ENCODE data around the gene LONRF2. TPM values are rescaled to one million over a fixed set of nuclear protein-coding genes. Genes with fewer than 3 reads are reported as not detected.

LONRF2 gene
- total RNA-seq, 1 donor from 2014 or later, result 0.45 TPM

GRCh38 chr2:100358554-100358953 lies 36.3 kb upstream of the LONRF2 start:
- Histone ChIP-seq H2AFZ (ENCODE audit: low read depth, low read length) (no peak overlapping the region), H3K9ac (ENCODE audit: low read length) (no peak overlapping the region), H3K27me3 (ENCODE audit: insufficient read depth, low read length) (peaks cover 2% of the 10 kb centered on the region), H3K4me3 (ENCODE audit: insufficient read depth, low read depth, low read length) (no peak overlapping the region), H3K27ac (ENCODE audit: low read depth, low read length) (no peak overlapping the region), H3K4me1 (ENCODE audit: insufficient read depth, low read length) (no peaks in the 10 kb centered on the region), H3K4me2 (ENCODE audit: low read length) (no peak overlapping the region), H4K20me1 (ENCODE audit: insufficient read depth, low read length) (no peaks in the 10 kb centered on the region), H3K9me3 (ENCODE audit: insufficient read depth, low read depth, low read length) (no peaks in the 10 kb centered on the region), H3K79me2 (ENCODE audit: insufficient read depth, low read length) (no peaks in the 10 kb centered on the region), H3K36me3 (ENCODE audit: insufficient read depth, low read length) (no peaks in the 10 kb centered on the region)
- DNase-seq (ENCODE audit: low read depth), result no peak
- no peak for FAIRE-seq
- peaks cover 12% of the 10 kb centered on the region for H3K9me3 Mint-ChIP-seq (ENCODE audit: unreplicated experiment)
- no peaks in the 10 kb centered on the region for H3K4me1 Mint-ChIP-seq (ENCODE audit: low read depth, unreplicated experiment)
- H3K36me3 Mint-ChIP-seq (ENCODE audit: low read depth, unreplicated experiment), result peaks cover 2% of the 10 kb centered on the region
- TF ChIP-seq CTCF (IDR thresholded peaks at IDR 0.05; ENCODE audit: insufficient read depth, low read depth, low read length), result no peak
- no peak for TF ChIP-seq EZH2 (IDR thresholded peaks at IDR 0.05; ENCODE audit: insufficient read depth, low read length)
- H3K27me3 Mint-ChIP-seq (ENCODE audit: low read depth, unreplicated experiment), result no peaks in the 10 kb centered on the region
- no peak overlapping the region for H3K4me3 Mint-ChIP-seq (ENCODE audit: unreplicated experiment)
- H3K27ac Mint-ChIP-seq (ENCODE audit: unreplicated experiment), result no peak overlapping the region

- no peak for FAIRE-seq
Measured at GRCh38 chr2:100352521-100352920, 30.2 kb upstream of the LONRF2 start.

More at GRCh38 chr2:100352521-100352920, 30.2 kb upstream of the LONRF2 start:
- Histone ChIP-seq H3K27me3 (ENCODE audit: insufficient read depth, low read length) (no peaks in the 10 kb centered on the region), H3K9ac (ENCODE audit: low read length) (no peak overlapping the region), H3K27ac (ENCODE audit: low read depth, low read length) (no peak overlapping the region), H3K4me3 (ENCODE audit: insufficient read depth, low read depth, low read length) (no peak overlapping the region), H3K4me1 (ENCODE audit: insufficient read depth, low read length) (no peaks in the 10 kb centered on the region), H4K20me1 (ENCODE audit: insufficient read depth, low read length) (no peaks in the 10 kb centered on the region), H3K9me3 (ENCODE audit: insufficient read depth, low read depth, low read length) (no peaks in the 10 kb centered on the region), H3K79me2 (ENCODE audit: insufficient read depth, low read length) (no peaks in the 10 kb centered on the region), H3K36me3 (ENCODE audit: insufficient read depth, low read length) (no peaks in the 10 kb centered on the region), H2AFZ (ENCODE audit: low read depth, low read length) (no peak overlapping the region), H3K4me2 (ENCODE audit: low read length) (no peak overlapping the region)
- Mint-ChIP-seq H3K27me3 (ENCODE audit: low read depth, unreplicated experiment) (peaks cover 2% of the 10 kb centered on the region), H3K9me3 (ENCODE audit: unreplicated experiment) (peaks cover 5% of the 10 kb centered on the region), H3K4me1 (ENCODE audit: low read depth, unreplicated experiment) (no peaks in the 10 kb centered on the region), H3K36me3 (ENCODE audit: low read depth, unreplicated experiment) (no peaks in the 10 kb centered on the region), H3K4me3 (ENCODE audit: unreplicated experiment) (no peak overlapping the region), H3K27ac (ENCODE audit: unreplicated experiment) (no peak overlapping the region)
- TF ChIP-seq EZH2 (IDR thresholded peaks at IDR 0.05; ENCODE audit: insufficient read depth, low read length) (no peak), CTCF (IDR thresholded peaks at IDR 0.05; ENCODE audit: insufficient read depth, low read depth, low read length) (no peak)
- DNase-seq (ENCODE audit: low read depth), result no peak

All from astrocyte (in vitro differentiated cells and primary cell).